ENCODE results near the gene CEBPZ.
A peak's percentile ranks its signal among the peaks of the same experiment; 100 is the strongest.

Gene CEBPZ

GRCh38 chr2:37231241-37232130, at the start of gene CEBPZ, which contains the start of gene NDUFAF7:
Gene CEBPZ, minus strand, starts transcription at chr2:37231596. Its CDS starts 29 bp downstream, at chr2:37231567.
Gene NDUFAF7, plus strand, starts transcription at chr2:37231658. Its CDS starts 48 bp downstream, at chr2:37231706.
- H3K4me3 ChIP-seq (ENCODE audit: low read length) = peak within 1 kb of the TSS; percentile 97
- DNase-seq (ENCODE audit: low read depth) = peak; percentile 89
- TF ChIP-seq CTCF (conservative IDR thresholded peaks at IDR 0.05; ENCODE audit: low read length) = no peak

GRCh38 chr2:37276291-37276690, 44.9 kb upstream of the CEBPZ start:
- no peak for DNase-seq (ENCODE audit: low read depth)
- no peak overlapping the region for H3K4me3 ChIP-seq (ENCODE audit: low read length)
- TF ChIP-seq CTCF (conservative IDR thresholded peaks at IDR 0.05; ENCODE audit: low read length) = no peak

GRCh38 chr2:37274359-37274965, 43.1 kb upstream of the CEBPZ start:
- TF ChIP-seq CTCF (conservative IDR thresholded peaks at IDR 0.05; ENCODE audit: low read length) = no peak
- H3K4me3 ChIP-seq (ENCODE audit: low read length) = no peak overlapping the region
- DNase-seq (ENCODE audit: low read depth) = peak; percentile 57

GRCh38 chr2:37271376-37272067, 40.1 kb upstream of the CEBPZ start:
- H3K4me3 ChIP-seq (ENCODE audit: low read length) = no peak overlapping the region
- TF ChIP-seq CTCF (conservative IDR thresholded peaks at IDR 0.05; ENCODE audit: low read length) = no peak
- DNase-seq (ENCODE audit: low read depth) = no peak

GRCh38 chr2:37268111-37268510, 36.7 kb upstream of the CEBPZ start:
- DNase-seq (ENCODE audit: low read depth) = peak; percentile 3
- no peak for TF ChIP-seq CTCF (conservative IDR thresholded peaks at IDR 0.05; ENCODE audit: low read length)
- no peak overlapping the region for H3K4me3 ChIP-seq (ENCODE audit: low read length)

GRCh38 chr2:37267685-37268084, 36.3 kb upstream of the CEBPZ start:
- no peak overlapping the region for H3K4me3 ChIP-seq (ENCODE audit: low read length)
- no peak for TF ChIP-seq CTCF (conservative IDR thresholded peaks at IDR 0.05; ENCODE audit: low read length)
- DNase-seq (ENCODE audit: low read depth) = no peak

All from AG10803 (cell line).